HL-60/S4 treated with retinoic acid at 250 ng/mL for 4 days and 3 days (cell line): ENCODE measurements around the gene ALDOC.

Experiments used
- in situ Hi-C: fragments of 300-500 bp; cut with MboI; formaldehyde crosslinking; loops from 2 replicates; pipeline ENCODE4 v1.7.0; 2022; ENCODE audit warnings: low sequenced_read_pairs

Gene ALDOC

GRCh38 chr17:28534740-28535375 is 41.8 kb downstream of the ALDOC start:
- in situ Hi-C loops: loop anchor here (10.0 kb wide), 1 partner anchor 50 kb away; no protein-coding TSS in a partner anchor

- in situ Hi-C loops: loop anchor here (10.0 kb wide), 1 partner anchor 48 kb away; no protein-coding TSS in a partner anchor
Measured at GRCh38 chr17:28533091-28533807, 43.4 kb downstream of the ALDOC start.

GRCh38 chr17:28532050-28532960 is 44.4 kb downstream of the ALDOC start:
- in situ Hi-C loops: loop anchor here (10.0 kb wide), 1 partner anchor 48 kb away; no protein-coding TSS in a partner anchor

GRCh38 chr17:28530926-28531325 is 45.8 kb downstream of the ALDOC start:
- in situ Hi-C loops: loop anchor here (10.0 kb wide), 1 partner anchor 46 kb away; no protein-coding TSS in a partner anchor

GRCh38 chr17:28530250-28530649 is 46.4 kb downstream of the ALDOC start:
- in situ Hi-C loops: loop anchor here (10.0 kb wide), 1 partner anchor 45 kb away; no protein-coding TSS in a partner anchor

GRCh38 chr17:28529013-28529400 is 47.7 kb downstream of the ALDOC start:
- in situ Hi-C loops: no loop called here

GRCh38 chr17:28528327-28529012 is 48.2 kb downstream of the ALDOC start:
- in situ Hi-C loops: no loop called here

- in situ Hi-C loops: no loop called here
Measured at GRCh38 chr17:28527859-28528258, 48.8 kb downstream of the ALDOC start.

- in situ Hi-C loops: no loop called here
Measured at GRCh38 chr17:28527181-28527681, 49.5 kb downstream of the ALDOC start.

GRCh38 chr17:28526381-28526780 is 50.3 kb downstream of the ALDOC start:
- in situ Hi-C loops: no loop called here

GRCh38 chr17:28524476-28525424 is 51.9 kb downstream of the ALDOC start:
- in situ Hi-C loops: no loop called here

- in situ Hi-C loops: no loop called here
Measured at GRCh38 chr17:28523876-28524275, 52.8 kb downstream of the ALDOC start.

- in situ Hi-C loops: no loop called here
Measured at GRCh38 chr17:28523186-28523585, 53.5 kb downstream of the ALDOC start.
